Loucy (cell line): ENCODE measurements around the gene ZFR2.

Source experiments
- H2AFZ ChIP-seq: fragments of 200-600 bp; sonication (generic); 2 replicates; pipeline ENCODE4 v1.6.0; 2016; ENCODE audit warnings: antibody characterized with exemption, mild to moderate bottlenecking, low read length, moderate library complexity
- H3F3A ChIP-seq: fragments of 200-600 bp; 2 replicates; pipeline ENCODE4 v1.6.0; 2016; ENCODE audit warnings: antibody characterized with exemption, low read depth, mild to moderate bottlenecking
- H3K27me3 ChIP-seq: fragments of 200-600 bp; sonication (generic); 2 replicates; pipeline ENCODE4 v1.6.1; 2014; ENCODE audit warnings: low read length, mild to moderate bottlenecking; ENCODE audit not compliant: insufficient read depth, poor library complexity, severe bottlenecking
- H3K36me3 ChIP-seq: fragments of 200-600 bp; sonication (generic); 2 replicates; pipeline ENCODE4 v1.6.1; 2016; ENCODE audit warnings: low read length; ENCODE audit not compliant: insufficient read depth
- H3K4me1 ChIP-seq: fragments of 200-600 bp; sonication (generic); 2 replicates; pipeline ENCODE4 v1.5.1; 2014; ENCODE audit warnings: low read length, mild to moderate bottlenecking; ENCODE audit not compliant: insufficient read depth, poor library complexity, severe bottlenecking
- H3K4me2 ChIP-seq: fragments of 200-600 bp; sonication (generic); 2 replicates; pipeline ENCODE4 v1.6.0; 2014; ENCODE audit warnings: antibody characterized with exemption, low read length, low read depth, mild to moderate bottlenecking; ENCODE audit not compliant: poor library complexity, severe bottlenecking
- H3K4me3 ChIP-seq: fragments of 200-600 bp; sonication (generic); 2 replicates; pipeline ENCODE4 v1.5.1; 2014; ENCODE audit warnings: low read length, mild to moderate bottlenecking, mixed read lengths; ENCODE audit not compliant: poor library complexity, severe bottlenecking
- H3K79me2 ChIP-seq: fragments of 200-600 bp; sonication (generic); 2 replicates; pipeline ENCODE4 v1.6.1; 2014; ENCODE audit warnings: low read length; ENCODE audit not compliant: insufficient read depth
- H3K9ac ChIP-seq: fragments of 200-600 bp; sonication (generic); 2 replicates; pipeline ENCODE4 v1.6.0; 2014; ENCODE audit warnings: mild to moderate bottlenecking, low read depth, low read length, moderate library complexity; ENCODE audit not compliant: poor library complexity, severe bottlenecking
- H3K9me2 ChIP-seq: fragments of 200-600 bp; sonication (generic); replicated peaks from 2 replicates; pipeline ENCODE4 v1.6.1; 2016; ENCODE audit warnings: low read depth, low read length, mixed read lengths
- H3K9me3 ChIP-seq: fragments of 200-600 bp; sonication (generic); 2 replicates; pipeline ENCODE4 v1.6.1; 2014; ENCODE audit warnings: mild to moderate bottlenecking, antibody characterized with exemption, low read length, low read depth; ENCODE audit not compliant: insufficient read depth
- H4K20me1 ChIP-seq: fragments of 200-600 bp; sonication (generic); 2 replicates; pipeline ENCODE4 v1.6.0; 2014; ENCODE audit warnings: antibody characterized with exemption, low read length, mild to moderate bottlenecking; ENCODE audit not compliant: insufficient read depth, poor library complexity, severe bottlenecking
- EZH2phosphoT487 ChIP-seq: fragments of 200-600 bp; IDR thresholded peaks from 2 replicates; pipeline ENCODE4 v1.6.1; 2018; ENCODE audit warnings: antibody characterized with exemption, mild to moderate bottlenecking, moderate library complexity, borderline replicate concordance
- TF ChIP-seq, protein P1 (sequence below): fragments of 200-600 bp; sonication (generic); conservative IDR thresholded peaks from 2 replicates; pipeline ENCODE4 v1.5.1; 2014; ENCODE audit warnings: mild to moderate bottlenecking, antibody characterized with exemption, low read length

ZFR2 gene

GRCh38 chr19:3890591-3890990 lies 21.8 kb upstream of the ZFR2 start:
- Histone ChIP-seq H3K4me1 (no peaks in the 10 kb centered on the region), H3K9me2 (no peaks in the 10 kb centered on the region), H2AFZ (no peak overlapping the region), H3K9ac (no peak overlapping the region), H4K20me1 (no peaks in the 10 kb centered on the region), H3K36me3 (no peaks in the 10 kb centered on the region), H3K27me3 (no peaks in the 10 kb centered on the region), H3K4me3 (no peak overlapping the region), H3F3A (no peaks in the 10 kb centered on the region), H3K79me2 (no peaks in the 10 kb centered on the region), H3K4me2 (no peak overlapping the region), H3K9me3 (no peaks in the 10 kb centered on the region)
- TF ChIP-seq EZH2phosphoT487 = no peak
- TF ChIP-seq, protein P1, sequence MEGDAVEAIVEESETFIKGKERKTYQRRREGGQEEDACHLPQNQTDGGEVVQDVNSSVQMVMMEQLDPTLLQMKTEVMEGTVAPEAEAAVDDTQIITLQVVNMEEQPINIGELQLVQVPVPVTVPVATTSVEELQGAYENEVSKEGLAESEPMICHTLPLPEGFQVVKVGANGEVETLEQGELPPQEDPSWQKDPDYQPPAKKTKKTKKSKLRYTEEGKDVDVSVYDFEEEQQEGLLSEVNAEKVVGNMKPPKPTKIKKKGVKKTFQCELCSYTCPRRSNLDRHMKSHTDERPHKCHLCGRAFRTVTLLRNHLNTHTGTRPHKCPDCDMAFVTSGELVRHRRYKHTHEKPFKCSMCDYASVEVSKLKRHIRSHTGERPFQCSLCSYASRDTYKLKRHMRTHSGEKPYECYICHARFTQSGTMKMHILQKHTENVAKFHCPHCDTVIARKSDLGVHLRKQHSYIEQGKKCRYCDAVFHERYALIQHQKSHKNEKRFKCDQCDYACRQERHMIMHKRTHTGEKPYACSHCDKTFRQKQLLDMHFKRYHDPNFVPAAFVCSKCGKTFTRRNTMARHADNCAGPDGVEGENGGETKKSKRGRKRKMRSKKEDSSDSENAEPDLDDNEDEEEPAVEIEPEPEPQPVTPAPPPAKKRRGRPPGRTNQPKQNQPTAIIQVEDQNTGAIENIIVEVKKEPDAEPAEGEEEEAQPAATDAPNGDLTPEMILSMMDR = no peak

DNA sequence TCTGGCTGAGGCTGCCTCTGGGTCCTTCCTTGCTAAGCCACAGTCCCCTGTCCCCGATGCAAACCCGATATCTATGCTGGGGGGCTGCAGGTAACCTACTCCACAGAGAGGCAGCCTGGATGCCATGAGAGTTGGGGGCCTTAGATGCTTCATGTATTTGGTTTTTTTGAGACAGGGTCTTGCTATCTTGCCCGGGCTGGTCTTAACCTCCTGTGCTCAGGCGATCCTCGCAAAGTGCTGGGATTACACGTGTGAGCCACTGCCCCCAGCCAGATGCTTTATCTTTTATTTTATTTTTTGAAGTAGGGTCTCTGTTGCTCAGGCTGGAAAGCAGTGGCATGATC lies 13.2 kb upstream of the ZFR2 start:
- Histone ChIP-seq H3K27me3 (no peaks in the 10 kb centered on the region), H3K4me3 (peak overlapping the region; percentile 20)

GRCh38 chr19:3881272-3882040 lies 12.6 kb upstream of the ZFR2 start:
- Histone ChIP-seq H3K9ac (no peak overlapping the region), H3K4me2 (peak overlapping the region; percentile 46), H3K27me3 (no peaks in the 10 kb centered on the region), H3K36me3 (no peaks in the 10 kb centered on the region), H3K79me2 (no peaks in the 10 kb centered on the region), H2AFZ (peak overlapping the region; percentile 64; the same call in 1 of the 2 replicates), H3F3A (no peaks in the 10 kb centered on the region), H3K9me3 (no peaks in the 10 kb centered on the region), H3K4me1 (no peaks in the 10 kb centered on the region), H3K4me3 (peak overlapping the region; percentile 20), H4K20me1 (no peaks in the 10 kb centered on the region), H3K9me2 (no peaks in the 10 kb centered on the region)
- TF ChIP-seq, protein P1 = no peak
- no peak for TF ChIP-seq EZH2phosphoT487

More for the DNA sequence above, 13.2 kb upstream of the ZFR2 start:
- Histone ChIP-seq H3K9me3 (no peaks in the 10 kb centered on the region), H3K4me1 (no peaks in the 10 kb centered on the region), H3F3A (no peaks in the 10 kb centered on the region), H3K9me2 (no peaks in the 10 kb centered on the region), H3K4me2 (peak overlapping the region; percentile 46), H4K20me1 (no peaks in the 10 kb centered on the region), H3K36me3 (no peaks in the 10 kb centered on the region), H3K79me2 (no peaks in the 10 kb centered on the region), H2AFZ (peak overlapping the region; percentile 64; the same call in 1 of the 2 replicates), H3K9ac (no peak overlapping the region)
- TF ChIP-seq, protein P1 = no peak
- TF ChIP-seq EZH2phosphoT487 = no peak
